Measurements from ENCODE around the gene TMEM247.

TMEM247 gene

DNA sequence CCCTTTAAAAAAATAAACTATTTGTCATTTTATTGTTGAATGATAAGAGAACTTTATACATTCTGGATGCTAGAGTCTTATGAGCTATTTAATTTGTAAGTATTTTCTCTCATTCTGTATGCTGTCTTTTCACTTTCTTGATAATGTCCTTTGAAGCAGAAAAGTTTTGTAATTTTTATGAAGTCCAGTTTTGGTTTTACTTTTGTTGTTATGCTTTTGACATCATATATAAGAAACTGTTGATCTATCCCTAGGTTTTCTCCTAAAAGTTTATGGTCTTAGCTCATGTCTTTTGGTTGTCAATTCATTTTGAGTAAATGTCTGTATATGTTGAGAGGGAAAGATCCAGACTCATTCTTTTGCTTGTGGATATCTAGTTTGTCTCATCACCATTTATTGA, 52.5 kb downstream of the TMEM247 start:
- no peaks in the 10 kb centered on the region for H3K27me3 ChIP-seq (ENCODE audit: control insufficient read depth in 1 of 2, insufficient read depth in 2 of 2, low read length in 2 of 2)

More for the DNA sequence above, 52.5 kb downstream of the TMEM247 start:
- Histone ChIP-seq H3K9ac (ENCODE audit: low read length in 2 of 2) (no peak overlapping the region), H3K9me3 (ENCODE audit: control insufficient read depth in 2 of 2, low read length in 2 of 2) (no peaks in the 10 kb centered on the region), H3K27ac (ENCODE audit: low read length) (no peak overlapping the region), H3K4me1 (ENCODE audit: control insufficient read depth, insufficient read depth, low read length) (no peaks in the 10 kb centered on the region), H3K36me3 (ENCODE audit: control insufficient read depth in 2 of 2, insufficient read depth in 2 of 2, low read length in 2 of 2) (peaks cover 0 to 2% of the 10 kb centered on the region in 2 donors), H3K4me3 (ENCODE audit: low read length in 2 of 2) (no peak overlapping the region)
